SW480 (cell line): ENCODE results near the gene EFNA1.
"Not testable (repeated sequence)": the region's sequence is repeated elsewhere in the genome, so short reads cannot be mapped to it uniquely, and the experiment has no call there.

Experiments
- DNase-seq: peaks from one replicate; pipeline ENCODE4 v3.0.0-alpha.2; 2016; ENCODE audit warnings: low spot score

EFNA1 gene

DNA sequence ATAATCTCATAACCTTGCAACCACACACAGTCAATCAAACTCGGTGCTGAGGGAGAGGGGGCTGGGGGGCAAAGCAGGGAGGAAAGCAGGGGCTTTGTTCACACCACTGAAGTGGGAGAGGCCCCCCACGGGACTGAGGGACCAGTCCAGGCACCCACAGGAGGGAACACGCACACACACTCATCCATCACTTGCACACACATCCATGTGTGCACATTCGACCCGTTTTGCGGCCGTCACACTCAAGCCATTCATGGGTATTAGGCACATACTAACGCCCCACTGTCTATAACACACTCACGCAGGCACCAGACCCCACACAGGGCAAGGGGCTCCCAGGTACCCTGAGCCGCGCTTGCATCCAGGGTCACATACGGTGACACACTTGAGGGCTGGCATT is 35.0 kb upstream of the EFNA1 start:
- DNase-seq, result no peak

GRCh38 chr1:155093911-155094621 is 33.6 kb upstream of the EFNA1 start:
- DNase-seq, result peak; percentile 79

GRCh38 chr1:155094622-155094948 is 33.1 kb upstream of the EFNA1 start:
- DNase-seq, result no peak

- no peak for DNase-seq
These were observed 28.3 kb upstream of the EFNA1 start for GRCh38 chr1:155099331-155099730.

- DNase-seq, result no peak
These were observed 24.4 kb upstream of the EFNA1 start for GRCh38 chr1:155103325-155103724.

DNA sequence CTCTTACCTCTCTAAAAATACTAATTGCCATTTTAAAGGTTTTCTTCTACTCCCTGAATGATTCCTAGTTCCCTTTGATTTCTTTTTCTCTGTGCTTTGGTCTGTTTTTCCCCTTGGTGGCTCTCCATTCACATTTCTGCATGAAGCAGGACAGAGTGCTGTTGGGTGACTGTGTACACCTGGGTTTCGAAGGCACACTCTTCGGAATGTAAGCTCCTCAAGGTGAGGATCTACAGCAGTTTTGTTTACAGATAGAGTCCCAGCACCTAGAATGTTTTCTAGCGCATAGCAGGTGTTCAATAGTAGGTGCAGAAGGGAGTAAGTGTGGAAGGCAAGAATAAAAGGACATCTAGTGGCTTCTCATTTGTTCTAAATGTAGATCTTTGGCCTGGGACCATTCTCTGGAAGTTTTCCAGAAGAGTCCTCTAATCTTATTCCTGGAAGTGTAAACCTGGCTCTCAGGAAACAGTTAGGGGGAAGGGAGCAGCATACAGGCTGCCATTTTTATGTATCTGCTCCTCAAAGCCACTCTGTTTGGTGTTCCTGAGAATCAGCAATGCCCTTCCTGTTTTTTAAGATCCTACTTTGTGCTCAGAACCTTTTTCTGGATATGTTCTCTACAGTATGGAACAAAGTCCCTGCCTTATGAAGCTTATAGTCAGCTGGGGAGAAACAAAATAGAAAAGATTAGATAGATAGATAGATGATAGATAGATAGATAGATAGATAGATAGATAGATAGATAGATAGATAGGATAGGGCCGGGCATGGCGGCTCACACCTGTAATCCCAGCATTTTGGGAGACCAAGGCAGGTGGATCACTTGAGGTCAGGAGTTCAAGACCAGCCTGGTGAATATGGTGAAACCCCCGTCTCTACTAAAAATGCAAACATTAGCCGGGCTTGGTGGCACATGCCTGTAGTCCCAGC is 22.8 kb upstream of the EFNA1 start:
- DNase-seq, result no peak

GRCh38 chr1:155105604-155106011 is 22.1 kb upstream of the EFNA1 start:
- DNase-seq, result no peak

GRCh38 chr1:155106862-155107261 is 20.8 kb upstream of the EFNA1 start:
- DNase-seq, result no peak

DNA sequence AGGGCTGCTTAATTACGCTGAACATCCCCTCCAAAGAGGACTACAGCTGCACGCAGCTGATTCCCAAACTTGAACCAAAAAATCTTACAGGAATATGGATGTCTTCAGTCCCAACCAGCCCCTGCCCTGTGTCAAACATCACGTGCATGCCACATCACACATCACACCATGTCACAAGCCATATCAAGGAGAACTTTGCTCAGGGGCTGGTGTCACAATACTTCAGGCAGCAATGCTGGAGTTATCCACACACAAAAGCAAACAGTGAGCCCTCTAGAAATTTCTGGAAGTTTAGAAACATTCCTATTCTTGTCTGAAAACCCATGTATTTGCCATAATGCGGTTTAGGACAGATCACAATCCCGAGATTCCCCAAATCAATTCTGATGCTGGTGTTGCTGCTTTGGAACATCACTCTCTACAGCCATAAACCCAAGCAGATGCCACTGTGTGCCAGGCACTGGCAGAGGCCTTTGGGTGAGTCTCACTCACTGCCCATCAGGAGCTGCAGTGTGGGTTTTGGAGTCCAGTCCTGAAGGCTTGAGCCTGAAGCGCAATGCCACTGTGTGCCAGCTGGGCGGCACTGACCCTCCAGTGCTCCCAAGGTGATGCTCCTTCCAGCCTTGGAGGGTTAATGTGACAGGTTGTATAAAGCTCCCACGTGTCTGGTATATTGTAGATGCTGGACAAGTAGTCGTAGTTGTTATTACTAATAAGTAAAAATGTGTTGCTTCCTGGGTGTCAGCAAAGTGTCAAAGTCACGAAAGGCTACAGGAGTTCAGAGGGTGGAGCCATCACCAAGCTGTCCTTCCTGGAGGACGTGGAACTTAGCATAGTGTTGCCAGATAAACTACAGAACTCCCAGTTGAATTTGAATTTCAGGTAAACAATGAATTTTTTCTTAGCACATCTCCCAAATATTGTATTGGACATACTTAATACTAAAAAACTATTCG is 20.1 kb upstream of the EFNA1 start:
- DNase-seq, result no peak

GRCh38 chr1:155108296-155108695 is 19.4 kb upstream of the EFNA1 start:
- no peak for DNase-seq

DNA sequence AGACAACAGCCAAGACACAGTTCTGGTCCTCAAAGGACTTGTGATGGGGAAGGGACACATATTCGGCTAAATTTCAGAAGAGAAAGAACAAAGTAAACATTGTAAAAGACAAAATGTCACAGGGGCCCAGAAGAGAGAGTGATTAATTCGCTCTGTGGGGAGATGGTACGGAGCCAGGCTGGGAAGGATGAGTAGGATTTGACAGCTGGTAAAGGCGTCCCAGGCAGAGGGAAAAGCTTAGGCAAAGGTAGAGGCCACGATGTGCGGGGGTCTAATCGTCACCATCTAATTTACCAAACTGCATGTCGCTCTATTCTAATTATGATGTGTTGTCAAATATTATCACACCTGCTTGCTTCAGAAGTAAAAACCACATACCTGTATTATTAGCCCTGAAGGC is 17.3 kb upstream of the EFNA1 start:
- DNase-seq, result no peak

DNA sequence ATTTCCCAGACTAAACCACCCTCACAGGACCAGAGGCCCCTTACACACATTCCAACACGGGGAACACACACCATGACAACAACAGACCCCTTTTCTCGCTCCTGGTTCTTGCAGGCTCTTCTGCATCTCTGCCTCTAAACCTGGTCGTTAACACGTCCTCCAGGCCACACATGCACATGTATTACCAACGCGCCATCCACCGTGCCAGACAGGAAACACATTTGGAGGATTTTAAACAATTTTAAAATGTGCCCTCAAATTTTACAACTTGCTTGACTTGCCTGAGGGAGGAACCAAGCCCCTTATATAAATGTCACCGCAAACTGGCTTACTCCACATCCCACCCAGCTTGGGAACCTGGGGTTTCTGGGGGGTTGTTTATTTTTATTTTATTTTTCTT is 16.9 kb upstream of the EFNA1 start:
- no peak for DNase-seq

GRCh38 chr1:155113450-155113980 is 14.2 kb upstream of the EFNA1 start:
- DNase-seq, result no peak

- DNase-seq, result peak; percentile 7
These were observed 11.4 kb upstream of the EFNA1 start for GRCh38 chr1:155116113-155116764.

GRCh38 chr1:155117610-155118009 is 10.1 kb upstream of the EFNA1 start:
- no peak for DNase-seq

- not testable (repeated sequence) for DNase-seq
These were observed 9.6 kb upstream of the EFNA1 start for GRCh38 chr1:155118090-155118489.

GRCh38 chr1:155120253-155120652 is 7.4 kb upstream of the EFNA1 start:
- DNase-seq, result no peak

- no peak for DNase-seq
These were observed 6.4 kb upstream of the EFNA1 start for GRCh38 chr1:155121249-155121648.

GRCh38 chr1:155122308-155122707 is 5.4 kb upstream of the EFNA1 start:
- no peak for DNase-seq

DNA sequence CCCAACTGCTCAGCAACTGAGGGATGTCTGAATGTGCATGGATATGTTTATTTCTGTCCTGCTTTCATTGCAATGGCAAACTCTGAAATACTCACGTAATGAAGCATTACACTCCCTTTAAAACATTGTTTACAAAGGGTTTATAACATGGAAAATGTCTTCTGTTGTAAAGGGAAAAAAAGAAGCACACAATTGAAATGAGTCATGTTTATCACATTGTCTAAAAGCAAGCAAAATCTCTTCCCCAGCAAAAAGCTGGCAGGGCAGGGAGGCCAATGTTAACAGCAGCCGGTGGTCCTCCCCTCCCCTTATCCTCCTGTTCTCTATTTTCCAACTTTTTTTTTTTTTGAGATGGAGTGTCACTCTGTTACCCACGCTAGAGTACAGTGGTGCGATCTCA is 3.9 kb upstream of the EFNA1 start:
- no peak for DNase-seq
